Adipose tissue (tissue), 3 donors: ENCODE results near the gene HTR3B. TPM values are rescaled to one million over a fixed set of nuclear protein-coding genes. Genes with fewer than 3 reads are reported as not detected.

ENCODE experiments used
- H3K27ac ChIP-seq: one replicate; pipeline ENCODE4 v1.5.1; 2013; ENCODE audit warnings: low read depth, low read length
- WGBS, 3 donors: extraction: QIAGEN DNeasy Blood & Tissue Kit; methylation state at CpG; one replicate each; pipeline ENCODE4 v1.1.7; 2013; 5-methylcytosine and 5-hydroxymethylcytosine counted together
- polyA plus RNA-seq, 3 donors: library from polyadenylated mRNA; stranded (reverse); fragments of 200-250 nt; gene quantifications; one replicate each; pipeline ENCODE4 v1.2.3, GENCODE V29; 2013
- donor health status: healthy with polysubstance abuse.
- donor health status: Bipolar disorder and iron deficiency.
- donor health status: healthy.

HTR3B gene
- polyA plus RNA-seq, 3 donors = not detected

GRCh38 chr11:113977071-113977490 is 72.5 kb downstream of the HTR3B start:
- H3K27ac ChIP-seq = no peak overlapping the region
- 47 to 88% (median 51%) methylated on average over 4 of the region's 4 CpGs for WGBS, 3 donors

GRCh38 chr11:113977701-113978100 is 73.1 kb downstream of the HTR3B start:
- WGBS, 3 donors = 82 to 87% (median 84%) methylated on average over 11 of the region's 11 CpGs
- no peak overlapping the region for H3K27ac ChIP-seq

GRCh38 chr11:113979431-113979830 is 74.8 kb downstream of the HTR3B start:
- WGBS, 3 donors = 41 to 55% (median 50%) methylated on average over 1 of the region's 1 CpG
- no peak overlapping the region for H3K27ac ChIP-seq

- H3K27ac ChIP-seq = no peak overlapping the region
- 49 to 59% (median 54%) methylated on average over 6 of the region's 6 CpGs for WGBS, 3 donors
These were observed 76.2 kb downstream of the HTR3B start for GRCh38 chr11:113980785-113981184.

GRCh38 chr11:113982306-113982705 is 77.7 kb downstream of the HTR3B start:
- H3K27ac ChIP-seq = no peak overlapping the region

- whole genome bisulfite sequencing, 3 donors = 70 to 76% (median 71%) methylated on average over 5 to 6 of the region's 6 CpGs
- H3K27ac ChIP-seq = no peak overlapping the region
These were observed 80.2 kb downstream of the HTR3B start for GRCh38 chr11:113984781-113985180.

- no peak overlapping the region for H3K27ac ChIP-seq
- 63 to 84% (median 83%) methylated on average over 4 of the region's 4 CpGs for WGBS, 3 donors
These were observed 81.3 kb downstream of the HTR3B start for GRCh38 chr11:113985906-113986305.

GRCh38 chr11:113986351-113987140 is 82.0 kb downstream of the HTR3B start:
- 78 to 87% (median 85%) methylated on average over 18 of the region's 18 CpGs for WGBS, 3 donors
- H3K27ac ChIP-seq = no peak overlapping the region

GRCh38 chr11:113989381-113989780 is 84.8 kb downstream of the HTR3B start:
- no peak overlapping the region for H3K27ac ChIP-seq
- 69 to 74% (median 70%) methylated on average over 15 of the region's 15 CpGs for WGBS, 3 donors

- H3K27ac ChIP-seq = no peak overlapping the region
- WGBS, 3 donors = 55 to 78% (median 73%) methylated on average over 2 of the region's 2 CpGs
These were observed 85.3 kb downstream of the HTR3B start for GRCh38 chr11:113989916-113990315.

- no peak overlapping the region for H3K27ac ChIP-seq
- 9 to 11% (median 11%) methylated on average over 4 of the region's 4 CpGs for WGBS, 3 donors
These were observed 86.6 kb downstream of the HTR3B start for GRCh38 chr11:113991170-113991569.

GRCh38 chr11:113991718-113992458 is 87.3 kb downstream of the HTR3B start:
- no peak overlapping the region for H3K27ac ChIP-seq
- WGBS, 3 donors = 54 to 57% (median 54%) methylated on average over 7 of the region's 7 CpGs

GRCh38 chr11:113992459-113993110 is 88.0 kb downstream of the HTR3B start:
- WGBS, 3 donors = 15 to 29% (median 18%) methylated on average over 7 of the region's 7 CpGs

GRCh38 chr11:113994077-113994954 is 89.7 kb downstream of the HTR3B start:
- no peak overlapping the region for H3K27ac ChIP-seq
- 2 to 6% (median 4%) methylated on average over 6 of the region's 6 CpGs for WGBS, 3 donors

More at GRCh38 chr11:113992459-113993110, 88.0 kb downstream of the HTR3B start:
- H3K27ac ChIP-seq = no peak overlapping the region

Other genes starting within 250 kb of the HTR3B start
- gene TMPRSS5, start 198.5 kb upstream of the HTR3B start, polyA plus RNA-seq = 1 to 10 TPM in 2 of 3 donors, under 1 TPM in 1; 0.37 to 2.0 (median 1.7) TPM
- gene ZW10, start 131.1 kb upstream of the HTR3B start, polyA plus RNA-seq = 1 to 10 TPM; 5.1 to 7.8 (median 6.7) TPM
- not detected for gene CLDN25, start 125.0 kb upstream of the HTR3B start, polyA plus RNA-seq
- 1 to 10 TPM; 4.2 to 9.9 (median 6.0) TPM for gene USP28, start 29.2 kb upstream of the HTR3B start, polyA plus RNA-seq
- gene HTR3A, start 70.3 kb downstream of the HTR3B start, polyA plus RNA-seq = 1 to 10 TPM in 1 of 3 donors, under 1 TPM in 2; 0.06 to 1.5 (median 0.56) TPM
- 10 to 100 TPM; 30.4 to 68.2 (median 43.1) TPM for gene ZBTB16, start 154.9 kb downstream of the HTR3B start, polyA plus RNA-seq